ENCODE results near the gene SFXN2.

DNA sequence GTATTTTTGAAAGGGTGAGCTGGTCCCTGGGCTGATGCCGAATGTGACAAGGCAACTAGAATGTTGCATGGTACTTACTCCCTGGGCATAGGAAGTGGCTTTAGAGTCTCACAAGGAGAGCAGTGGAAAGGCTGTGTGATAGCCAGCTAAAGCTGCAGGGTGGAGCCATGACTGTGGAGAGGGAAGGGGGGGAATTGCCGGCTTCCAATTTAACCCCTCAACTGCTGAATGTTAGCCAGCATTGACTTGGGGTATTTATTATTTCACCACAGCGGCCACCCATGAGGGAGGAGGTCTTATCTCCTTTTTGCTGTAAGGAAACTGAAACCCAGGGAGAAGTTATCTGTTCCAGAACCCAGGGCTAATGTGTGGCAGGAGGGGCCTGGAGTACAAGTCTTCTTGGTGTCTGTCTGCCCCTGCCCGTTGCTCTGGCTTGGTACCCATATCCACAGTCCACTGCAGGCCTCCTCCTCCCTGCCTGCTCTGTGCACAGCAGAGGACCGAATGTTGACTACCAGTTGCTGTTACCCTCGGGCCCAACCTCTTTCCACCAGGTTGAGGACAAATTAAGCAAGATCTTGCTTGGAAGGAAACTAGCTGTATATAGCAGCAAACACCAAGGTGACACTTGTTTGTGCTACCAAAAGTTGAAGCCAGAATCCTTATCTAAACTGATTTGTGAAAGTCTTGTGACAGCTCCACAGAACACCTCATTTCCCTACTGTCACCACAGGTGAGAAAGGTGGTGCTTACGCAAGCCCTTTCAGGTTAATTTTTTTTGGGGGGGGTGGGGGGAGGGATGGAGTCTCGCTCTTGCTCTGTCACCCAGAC, 66.9 kb downstream of the SFXN2 start:
- TF ChIP-seq, protein P1, sequence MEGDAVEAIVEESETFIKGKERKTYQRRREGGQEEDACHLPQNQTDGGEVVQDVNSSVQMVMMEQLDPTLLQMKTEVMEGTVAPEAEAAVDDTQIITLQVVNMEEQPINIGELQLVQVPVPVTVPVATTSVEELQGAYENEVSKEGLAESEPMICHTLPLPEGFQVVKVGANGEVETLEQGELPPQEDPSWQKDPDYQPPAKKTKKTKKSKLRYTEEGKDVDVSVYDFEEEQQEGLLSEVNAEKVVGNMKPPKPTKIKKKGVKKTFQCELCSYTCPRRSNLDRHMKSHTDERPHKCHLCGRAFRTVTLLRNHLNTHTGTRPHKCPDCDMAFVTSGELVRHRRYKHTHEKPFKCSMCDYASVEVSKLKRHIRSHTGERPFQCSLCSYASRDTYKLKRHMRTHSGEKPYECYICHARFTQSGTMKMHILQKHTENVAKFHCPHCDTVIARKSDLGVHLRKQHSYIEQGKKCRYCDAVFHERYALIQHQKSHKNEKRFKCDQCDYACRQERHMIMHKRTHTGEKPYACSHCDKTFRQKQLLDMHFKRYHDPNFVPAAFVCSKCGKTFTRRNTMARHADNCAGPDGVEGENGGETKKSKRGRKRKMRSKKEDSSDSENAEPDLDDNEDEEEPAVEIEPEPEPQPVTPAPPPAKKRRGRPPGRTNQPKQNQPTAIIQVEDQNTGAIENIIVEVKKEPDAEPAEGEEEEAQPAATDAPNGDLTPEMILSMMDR (IDR thresholded peaks at IDR 0.05), result no peak
- TF ChIP-seq POLR2A (IDR thresholded peaks at IDR 0.05), result no peak

All from esophagus squamous epithelium (tissue), 4 donors.